Measurements from ENCODE around the gene PLAGL1. TPM values are rescaled to one million over a fixed set of nuclear protein-coding genes. Genes with fewer than 3 reads are reported as not detected.

PLAGL1 gene, protein sequence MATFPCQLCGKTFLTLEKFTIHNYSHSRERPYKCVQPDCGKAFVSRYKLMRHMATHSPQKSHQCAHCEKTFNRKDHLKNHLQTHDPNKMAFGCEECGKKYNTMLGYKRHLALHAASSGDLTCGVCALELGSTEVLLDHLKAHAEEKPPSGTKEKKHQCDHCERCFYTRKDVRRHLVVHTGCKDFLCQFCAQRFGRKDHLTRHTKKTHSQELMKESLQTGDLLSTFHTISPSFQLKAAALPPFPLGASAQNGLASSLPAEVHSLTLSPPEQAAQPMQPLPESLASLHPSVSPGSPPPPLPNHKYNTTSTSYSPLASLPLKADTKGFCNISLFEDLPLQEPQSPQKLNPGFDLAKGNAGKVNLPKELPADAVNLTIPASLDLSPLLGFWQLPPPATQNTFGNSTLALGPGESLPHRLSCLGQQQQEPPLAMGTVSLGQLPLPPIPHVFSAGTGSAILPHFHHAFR
- 43.8 TPM for total RNA-seq

DNA sequence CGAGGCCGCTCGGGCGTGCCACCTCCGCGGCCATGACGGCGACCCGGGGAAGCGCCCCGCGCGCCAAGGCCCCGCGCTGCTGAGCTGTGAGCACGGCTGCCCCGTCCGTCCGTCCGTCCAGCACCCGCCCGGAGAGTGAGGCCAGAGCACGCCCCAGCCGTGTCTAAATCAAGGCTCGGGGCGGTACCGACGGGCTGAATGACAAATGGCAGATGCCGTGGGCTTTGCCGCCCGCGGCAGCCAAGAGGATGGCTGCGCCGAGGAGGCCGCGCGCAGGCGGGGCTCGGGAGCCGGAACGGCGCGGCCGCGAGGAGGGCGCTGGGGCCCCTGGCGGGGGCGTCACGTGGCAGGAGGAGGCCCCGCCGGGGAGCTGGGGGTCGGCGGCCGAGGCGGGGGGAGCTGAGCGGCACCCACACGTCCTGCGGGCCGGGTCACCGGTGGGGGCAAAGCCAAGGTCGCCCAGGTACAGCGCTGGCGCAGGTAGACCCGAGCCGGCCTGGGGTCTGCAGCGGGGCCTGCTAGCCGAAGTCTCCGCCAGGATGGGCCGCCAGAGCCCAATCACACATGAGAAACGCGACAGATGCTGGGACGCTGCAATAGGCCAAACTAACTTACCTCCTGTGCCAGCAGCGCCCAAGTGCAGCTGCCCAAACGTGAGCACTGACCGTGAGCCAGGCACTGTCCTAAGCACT, at the start of gene PLAGL1:
PLAGL1 (minus strand) TSS at position 140 of the 692 bp plus-strand sequence. CDS start 60,123 bp downstream, outside the sequence.

Small RNA genes lying within 50 kb of the gene (small RNA-seq; reads per million reads assigned to genes)
- not detected for gene RF02143 (ENCODE audit: low replicate concordance)

Other genes starting within 250 kb of the PLAGL1 start
- gene LTV1, start 164.9 kb downstream of the PLAGL1 start, total RNA-seq = 14.1 TPM
- gene ZC2HC1B, start 143.8 kb downstream of the PLAGL1 start, total RNA-seq = not detected
- 48.5 TPM for gene SF3B5, start 87.3 kb upstream of the PLAGL1 start, total RNA-seq
- gene STX11, start 142.3 kb upstream of the PLAGL1 start, total RNA-seq = 0.31 TPM

Data from parietal lobe (tissue), 2 donors.